BJ (cell line): Measurements from ENCODE around the gene PFN3. TPM values are rescaled to one million over a fixed set of nuclear protein-coding genes. Genes with fewer than 3 reads are reported as not detected.
A peak's percentile ranks its signal among the peaks of the same experiment; 100 is the strongest.

Source experiments
- CTCF ChIA-PET: fragments of 350-600 bp; formaldehyde crosslinking; extraction: SDS; loops from one replicate; lab custom pipeline; 2021; ENCODE audit warnings: antibody characterized with exemption, inconsistent platforms; lab: Yijun Ruan, JAX
- POLR2A ChIA-PET: fragments of 300-600 bp; sonication (Branson Sonifier 250); formaldehyde crosslinking; extraction: SDS; loops from one replicate; lab custom pipeline; 2021; ENCODE audit warnings: antibody characterized with exemption; lab: Charles Lee
- DNase-seq: peaks from one replicate; pipeline ENCODE4 v3.0.0-alpha.2; 2011; ENCODE audit warnings: low read depth
- H3K27me3 ChIP-seq: 2 replicates; pipeline ENCODE4 v1.6.0; 2011; ENCODE audit warnings: low read length; ENCODE audit not compliant: control insufficient read depth, insufficient read depth
- H3K36me3 ChIP-seq: 2 replicates; pipeline ENCODE4 v1.5.1; 2011; ENCODE audit warnings: low read length; ENCODE audit not compliant: control insufficient read depth, insufficient read depth
- H3K4me3 ChIP-seq: 2 replicates; pipeline ENCODE4 v1.5.1; 2011; ENCODE audit warnings: low read depth, mild to moderate bottlenecking, control low read depth, low read length
- polyA plus RNA-seq: library from polyadenylated mRNA; depleted of rRNA; stranded (reverse); fragments of >200 nt; gene quantifications from 2 replicates; pipeline ENCODE4 v1.2.3, GENCODE V29; 2011
- TF ChIP-seq, protein P1 (sequence below): IDR thresholded peaks from 2 replicates; pipeline ENCODE4 v1.5.1; 2011; ENCODE audit warnings: low read depth, mild to moderate bottlenecking, control low read depth, inconsistent platforms, low read length, moderate library complexity; ENCODE audit not compliant: insufficient read depth

Gene PFN3
- polyA plus RNA-seq, 1 experiment: not detected

DNA sequence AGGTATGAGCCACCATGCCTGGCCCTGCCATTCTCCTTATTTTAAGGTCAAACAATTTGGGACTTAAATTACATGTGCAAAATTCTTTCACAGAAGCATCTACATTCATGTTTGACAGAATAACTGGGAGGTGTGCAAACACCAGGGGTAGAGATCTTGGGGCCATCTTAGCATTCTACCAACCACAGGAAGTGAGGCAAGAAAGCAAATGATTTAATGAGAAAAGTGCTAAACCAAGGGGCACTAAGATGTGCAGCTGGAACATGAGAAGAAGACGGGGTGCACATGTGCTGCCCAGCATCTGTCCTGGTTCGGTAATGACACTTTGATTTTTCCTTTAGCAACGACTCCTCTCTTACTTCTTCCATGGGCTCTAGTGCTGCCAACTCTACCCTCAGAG is 10.1 kb upstream of the PFN3 start:
- TF ChIP-seq, protein P1, sequence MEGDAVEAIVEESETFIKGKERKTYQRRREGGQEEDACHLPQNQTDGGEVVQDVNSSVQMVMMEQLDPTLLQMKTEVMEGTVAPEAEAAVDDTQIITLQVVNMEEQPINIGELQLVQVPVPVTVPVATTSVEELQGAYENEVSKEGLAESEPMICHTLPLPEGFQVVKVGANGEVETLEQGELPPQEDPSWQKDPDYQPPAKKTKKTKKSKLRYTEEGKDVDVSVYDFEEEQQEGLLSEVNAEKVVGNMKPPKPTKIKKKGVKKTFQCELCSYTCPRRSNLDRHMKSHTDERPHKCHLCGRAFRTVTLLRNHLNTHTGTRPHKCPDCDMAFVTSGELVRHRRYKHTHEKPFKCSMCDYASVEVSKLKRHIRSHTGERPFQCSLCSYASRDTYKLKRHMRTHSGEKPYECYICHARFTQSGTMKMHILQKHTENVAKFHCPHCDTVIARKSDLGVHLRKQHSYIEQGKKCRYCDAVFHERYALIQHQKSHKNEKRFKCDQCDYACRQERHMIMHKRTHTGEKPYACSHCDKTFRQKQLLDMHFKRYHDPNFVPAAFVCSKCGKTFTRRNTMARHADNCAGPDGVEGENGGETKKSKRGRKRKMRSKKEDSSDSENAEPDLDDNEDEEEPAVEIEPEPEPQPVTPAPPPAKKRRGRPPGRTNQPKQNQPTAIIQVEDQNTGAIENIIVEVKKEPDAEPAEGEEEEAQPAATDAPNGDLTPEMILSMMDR: no peak
- peaks cover 10% of the 10 kb centered on the region for H3K27me3 ChIP-seq
- no peak overlapping the region for H3K4me3 ChIP-seq
- CTCF ChIA-PET: no interaction called here
- POLR2A ChIA-PET: no interaction called here
- no peak for DNase-seq
- no peaks in the 10 kb centered on the region for H3K36me3 ChIP-seq

DNA sequence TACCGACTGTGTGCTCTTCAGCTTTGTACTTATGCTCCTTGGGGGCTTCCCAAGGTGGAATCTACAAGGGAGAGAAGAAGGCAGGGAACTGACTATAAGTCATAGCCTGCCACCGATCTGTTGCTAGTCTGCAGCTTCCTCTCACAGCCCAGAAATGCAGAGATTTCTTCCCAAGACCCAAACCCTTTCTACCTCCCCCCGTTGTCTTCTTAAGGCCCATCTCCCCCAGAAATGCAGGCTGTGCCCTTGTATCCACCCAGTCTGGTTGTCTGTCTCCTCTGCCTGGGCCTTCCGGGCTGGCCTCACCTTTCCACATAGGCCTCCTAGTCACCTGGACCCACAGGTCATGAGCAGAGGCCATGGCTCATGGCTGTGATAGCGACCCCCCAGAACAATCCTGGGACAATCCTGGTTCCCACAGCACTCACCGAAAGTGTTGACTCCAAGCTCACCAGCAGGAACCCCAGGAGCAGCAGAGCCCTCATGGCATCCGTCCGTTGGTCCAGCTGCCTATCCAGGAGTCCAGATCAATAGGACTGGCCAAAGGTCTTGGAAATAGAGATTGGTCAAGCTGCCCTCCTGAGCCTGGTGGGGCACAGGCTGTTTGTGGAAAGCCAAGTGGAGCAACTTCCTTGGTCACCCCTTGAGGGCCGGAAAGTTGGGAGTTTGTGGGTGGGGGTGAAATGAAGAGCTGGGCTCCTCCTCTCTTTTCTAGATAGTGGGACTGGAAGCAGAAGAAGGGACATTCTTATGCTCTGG is 8.8 kb upstream of the PFN3 start, which contains the start of gene F12:
Gene F12, minus strand, starts transcription at position 522 of the 759 bp plus-strand sequence. Its CDS starts 37 bp downstream, at position 485.
- TF ChIP-seq, protein P1: no peak
- Histone ChIP-seq H3K27me3 (peaks cover 9% of the 10 kb centered on the region), H3K36me3 (no peaks in the 10 kb centered on the region), H3K4me3 (no peak within 1 kb of the TSS)
- ChIA-PET POLR2A (no interaction called here), CTCF (interaction anchor here (0.7 to 10.0 kb wide), 3 partner anchors 9 to 43 kb away, joined by 3 to 352 read pairs (median 187); partner anchors contain the start of gene PRR7)
- DNase-seq: no peak

DNA sequence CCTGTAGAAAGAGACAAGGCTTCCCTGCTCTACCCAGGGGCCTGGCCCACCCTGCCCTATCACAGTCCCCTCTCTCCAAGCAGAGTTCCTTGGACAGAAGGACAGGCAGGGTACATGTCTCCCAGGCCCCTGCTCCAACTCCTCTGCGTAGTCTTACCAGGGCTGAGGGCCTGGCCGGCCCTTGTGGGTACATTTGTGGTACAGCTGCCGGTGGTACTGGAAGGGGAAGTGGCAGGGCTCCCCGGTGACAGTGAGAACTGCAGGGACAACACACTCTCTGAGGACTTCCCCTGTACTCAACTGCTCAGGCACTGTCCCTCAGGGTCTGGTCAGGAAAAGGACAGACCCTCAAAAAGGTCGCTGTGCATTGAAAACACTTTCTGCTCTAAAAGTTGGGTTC is 5.3 kb upstream of the PFN3 start:
- Histone ChIP-seq H3K27me3 (peaks cover 18% of the 10 kb centered on the region), H3K4me3 (no peak overlapping the region), H3K36me3 (no peaks in the 10 kb centered on the region)
- CTCF ChIA-PET: interaction anchor here (1.7 to 10.0 kb wide), 7 partner anchors 11 to 293 kb away, joined by 7 to 352 read pairs (median 61); partner anchors contain the start of gene PRR7
- POLR2A ChIA-PET: no interaction called here
- no peak for DNase-seq
- TF ChIP-seq, protein P1: no peak

DNA sequence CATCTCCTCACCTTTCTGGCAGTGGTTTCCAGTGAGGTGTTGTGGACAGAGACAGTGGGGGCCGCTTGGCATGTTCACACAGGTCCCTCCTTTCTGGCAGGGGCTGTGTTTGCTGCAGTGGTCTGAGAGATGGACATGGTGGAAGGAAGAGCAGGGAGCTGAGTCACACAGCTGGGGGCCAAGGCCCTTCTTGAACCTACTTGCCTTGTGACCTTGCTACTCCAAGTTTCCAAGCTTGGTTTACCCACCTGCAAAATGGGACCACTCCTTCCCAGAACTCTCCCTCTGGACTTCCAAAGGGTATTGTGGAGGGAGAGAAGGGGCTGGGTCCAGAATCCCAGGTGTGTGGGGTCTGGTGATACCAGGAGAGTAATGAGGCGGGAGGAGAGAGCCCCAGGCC is 4.9 kb upstream of the PFN3 start:
- CTCF ChIA-PET: interaction anchor here (0.7 to 10.0 kb wide), 14 partner anchors 11 to 292 kb away, joined by 3 to 352 read pairs (median 8); partner anchors contain the start of genes DDX41, GRK6, PDLIM7 and PRR7
- no peaks in the 10 kb centered on the region for H3K36me3 ChIP-seq
- POLR2A ChIA-PET: no interaction called here
- DNase-seq: no peak
- no peak overlapping the region for H3K4me3 ChIP-seq
- TF ChIP-seq, protein P1: no peak
- H3K27me3 ChIP-seq: peaks cover 22% of the 10 kb centered on the region

DNA sequence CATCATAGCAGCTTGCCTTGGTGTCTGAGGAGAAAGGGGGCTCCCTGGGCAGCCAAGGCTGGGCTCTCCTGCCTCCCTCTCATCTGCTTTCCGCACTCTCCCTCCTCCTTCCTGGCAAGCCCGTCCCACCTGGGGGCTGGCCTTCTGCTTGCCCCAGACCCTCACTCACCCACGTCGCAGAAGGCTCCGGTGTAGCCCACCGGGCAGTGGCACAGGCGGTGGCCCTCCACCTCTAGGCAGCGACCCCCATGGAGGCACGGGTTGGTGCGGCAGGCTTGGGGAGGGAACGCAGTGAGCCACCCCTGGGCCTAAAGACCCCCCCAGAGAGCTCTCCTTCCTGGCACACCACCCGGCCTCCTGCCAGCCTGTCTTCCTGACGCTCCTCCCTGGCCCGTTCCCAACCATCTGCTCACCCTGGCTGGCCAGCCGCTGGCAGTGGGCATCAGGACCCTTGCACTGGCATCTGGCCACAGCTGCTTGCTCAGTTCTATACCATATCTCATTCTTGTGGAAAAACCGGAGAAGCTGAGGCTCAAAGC is 4.2 kb upstream of the PFN3 start:
- ChIA-PET CTCF (interaction anchor here (0.7 to 10.0 kb wide), 36 partner anchors 12 to 334 kb away, joined by 3 to 352 read pairs (median 7); partner anchors contain the start of genes DDX41, DOK3, GRK6 and LMAN2), POLR2A (interaction anchor here (0.6 to 1.1 kb wide), 2 partner anchors 50 to 193 kb away, joined by 3 to 12 read pairs; no protein-coding TSS in a partner anchor)
- TF ChIP-seq, protein P1: no peak
- Histone ChIP-seq H3K36me3 (no peaks in the 10 kb centered on the region), H3K27me3 (peaks cover 28% of the 10 kb centered on the region), H3K4me3 (peak overlapping the region; percentile 49)
- DNase-seq: no peak
